HFF-Myc (cell line): ENCODE results near the gene IL16.

Experiments
- DNase-seq: peaks from one replicate; pipeline ENCODE4 v3.0.0-alpha.2; 2011; ENCODE audit warnings: low read depth; ENCODE audit errors: extremely low read depth
- H3K4me3 ChIP-seq: replicated peaks from 2 replicates; pipeline ENCODE4 v1.5.1; 2011; ENCODE audit warnings: low read depth, mild to moderate bottlenecking, control low read depth, low read length
- TF ChIP-seq, protein P1 (sequence below): IDR thresholded peaks from 2 replicates; pipeline ENCODE4 v1.5.1; 2012; ENCODE audit warnings: mild to moderate bottlenecking, low read depth, low read length, control low read depth; ENCODE audit errors: missing control alignments

Gene IL16

DNA sequence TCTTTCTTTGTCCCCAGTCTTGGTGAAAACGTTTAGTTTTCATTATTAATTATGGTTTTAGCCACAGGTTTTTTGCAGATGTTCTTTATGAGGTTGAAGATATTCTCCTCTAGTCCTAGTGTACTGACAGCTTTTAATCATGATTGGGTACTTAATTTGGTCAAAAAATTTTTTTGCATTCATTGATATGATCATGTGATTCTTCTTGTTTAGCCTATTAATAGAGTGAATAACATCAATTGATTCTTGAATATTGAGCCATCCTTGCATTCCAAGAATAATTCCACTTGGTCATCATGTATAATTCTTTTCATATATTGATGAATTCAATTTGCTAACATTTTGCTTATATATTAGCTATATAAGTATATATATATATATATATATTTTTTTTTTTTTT, 46.1 kb downstream of the IL16 start:
- H3K4me3 ChIP-seq, result no peak overlapping the region
- DNase-seq, result no peak
- TF ChIP-seq, protein P1, sequence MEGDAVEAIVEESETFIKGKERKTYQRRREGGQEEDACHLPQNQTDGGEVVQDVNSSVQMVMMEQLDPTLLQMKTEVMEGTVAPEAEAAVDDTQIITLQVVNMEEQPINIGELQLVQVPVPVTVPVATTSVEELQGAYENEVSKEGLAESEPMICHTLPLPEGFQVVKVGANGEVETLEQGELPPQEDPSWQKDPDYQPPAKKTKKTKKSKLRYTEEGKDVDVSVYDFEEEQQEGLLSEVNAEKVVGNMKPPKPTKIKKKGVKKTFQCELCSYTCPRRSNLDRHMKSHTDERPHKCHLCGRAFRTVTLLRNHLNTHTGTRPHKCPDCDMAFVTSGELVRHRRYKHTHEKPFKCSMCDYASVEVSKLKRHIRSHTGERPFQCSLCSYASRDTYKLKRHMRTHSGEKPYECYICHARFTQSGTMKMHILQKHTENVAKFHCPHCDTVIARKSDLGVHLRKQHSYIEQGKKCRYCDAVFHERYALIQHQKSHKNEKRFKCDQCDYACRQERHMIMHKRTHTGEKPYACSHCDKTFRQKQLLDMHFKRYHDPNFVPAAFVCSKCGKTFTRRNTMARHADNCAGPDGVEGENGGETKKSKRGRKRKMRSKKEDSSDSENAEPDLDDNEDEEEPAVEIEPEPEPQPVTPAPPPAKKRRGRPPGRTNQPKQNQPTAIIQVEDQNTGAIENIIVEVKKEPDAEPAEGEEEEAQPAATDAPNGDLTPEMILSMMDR, result no peak

DNA sequence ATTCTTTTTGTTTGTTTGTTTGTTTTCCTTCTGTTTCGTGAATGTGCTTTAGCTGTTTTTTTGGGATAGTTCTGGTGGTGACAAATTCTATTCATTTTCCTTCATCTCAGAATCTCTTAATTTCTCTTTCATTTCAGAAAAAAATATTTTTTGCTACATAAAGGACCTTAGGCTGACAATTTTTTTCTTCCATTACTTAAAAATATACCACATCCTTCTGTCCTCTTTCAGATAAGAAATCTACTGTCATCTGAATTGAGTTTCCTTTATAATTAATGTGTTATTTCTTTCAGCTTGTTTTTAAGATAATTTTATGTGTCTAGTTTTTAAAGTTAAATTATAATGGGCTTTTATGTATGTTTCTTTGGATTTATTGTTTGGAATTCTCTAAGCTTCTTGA, 47.6 kb downstream of the IL16 start:
- H3K4me3 ChIP-seq, result no peak overlapping the region
- DNase-seq, result no peak
- TF ChIP-seq, protein P1, result no peak

DNA sequence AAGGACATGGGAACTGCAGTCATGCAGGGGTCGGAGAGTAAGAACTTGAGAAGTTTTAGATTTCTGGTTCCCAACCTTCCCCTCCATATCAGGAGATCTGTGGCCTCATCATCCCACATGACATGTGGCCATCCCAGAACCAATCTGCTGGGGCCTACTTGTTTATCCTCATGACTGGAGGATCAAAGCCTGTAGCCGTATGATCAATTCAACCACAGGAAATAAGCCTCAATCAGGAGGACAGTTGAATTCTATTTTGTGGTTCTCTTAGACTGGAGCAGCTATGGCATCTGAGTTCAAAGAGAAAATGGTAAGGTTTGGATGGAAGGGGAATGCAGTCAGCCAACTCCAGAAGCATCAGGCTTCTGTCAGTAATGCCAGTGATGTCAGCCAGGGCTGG, 57.2 kb downstream of the IL16 start:
- TF ChIP-seq, protein P1, result no peak
- DNase-seq, result no peak
- no peak overlapping the region for H3K4me3 ChIP-seq

DNA sequence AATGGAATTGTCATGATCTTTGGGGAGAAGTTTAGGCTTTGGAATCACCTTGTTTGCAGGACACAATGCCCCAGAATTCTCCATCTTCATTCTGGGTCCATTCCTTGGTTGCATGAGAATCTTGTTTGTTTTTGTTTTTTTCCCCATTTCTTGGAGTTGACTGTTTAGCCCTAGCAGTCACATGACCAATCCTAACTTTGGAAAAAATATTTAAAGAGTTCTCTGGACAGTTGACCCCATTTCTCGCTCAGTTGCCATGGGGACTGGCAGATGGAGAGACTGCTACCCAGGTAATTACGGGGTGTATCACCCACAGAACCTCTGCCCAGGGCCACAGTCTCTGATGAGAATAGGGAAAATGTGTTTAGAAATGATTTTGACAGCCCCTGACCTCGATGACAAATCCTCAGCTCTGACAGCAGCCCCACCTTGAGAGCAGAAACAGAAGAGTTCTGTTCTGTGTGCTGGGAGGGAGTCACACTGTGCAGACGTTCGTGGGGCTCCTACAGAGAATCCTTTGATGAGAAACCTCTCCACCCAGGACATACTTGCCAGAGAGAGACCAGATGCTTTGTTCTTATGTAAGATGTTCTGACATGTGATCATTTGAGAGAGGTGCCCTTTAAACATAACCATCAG, 57.7 kb downstream of the IL16 start:
- H3K4me3 ChIP-seq, result no peak overlapping the region
- TF ChIP-seq, protein P1, result no peak
- DNase-seq, result no peak

DNA sequence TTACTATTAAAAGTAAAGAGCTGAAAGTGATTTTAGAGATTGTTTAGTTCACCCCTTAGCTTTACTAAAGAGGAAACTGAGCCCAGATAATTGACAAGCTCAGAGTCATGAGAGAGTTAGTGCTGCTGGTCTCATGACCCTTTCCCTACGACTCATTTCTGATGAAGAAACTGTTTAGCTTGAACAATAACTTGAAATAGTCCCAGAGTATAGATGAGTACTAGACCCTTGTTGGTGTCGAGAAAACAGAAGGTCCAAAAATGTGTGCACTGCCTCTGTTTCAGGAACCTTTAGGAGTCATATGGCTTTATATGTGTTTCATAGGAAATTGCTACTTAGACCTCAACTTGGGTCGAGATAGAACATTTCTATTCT, 58.2 kb downstream of the IL16 start:
- no peak for DNase-seq
- TF ChIP-seq, protein P1, result no peak
- H3K4me3 ChIP-seq, result no peak overlapping the region

DNA sequence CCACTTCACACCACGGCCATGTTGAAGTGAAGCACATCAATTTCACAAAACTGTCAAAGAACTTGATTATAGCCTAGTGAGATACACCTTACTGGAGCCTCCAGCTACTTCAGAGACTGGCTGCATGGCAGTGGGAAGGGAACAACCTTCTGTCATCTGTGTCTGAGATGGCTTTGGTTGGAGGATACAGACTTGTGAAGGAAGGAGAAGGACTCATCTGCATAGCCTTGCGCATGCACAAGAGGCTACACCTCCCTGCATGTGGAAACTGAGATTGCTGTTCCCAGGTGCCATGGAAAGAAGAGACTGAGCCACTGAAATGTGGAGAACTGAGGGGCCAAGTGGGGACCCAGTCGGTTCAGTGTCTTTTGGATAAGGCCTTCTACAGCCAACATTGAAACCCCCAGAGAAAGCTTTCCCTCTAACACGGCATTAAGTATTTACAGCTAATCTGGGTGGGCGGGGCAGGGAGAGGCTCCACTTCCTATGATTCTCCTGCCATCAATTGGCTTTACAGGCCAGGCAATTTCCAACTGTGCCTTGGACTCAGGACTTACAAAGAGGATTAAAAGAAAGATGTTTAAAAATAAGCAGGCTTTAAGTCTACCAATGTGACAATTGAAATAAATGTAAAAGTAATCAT, 58.8 kb downstream of the IL16 start:
- TF ChIP-seq, protein P1, result no peak
- H3K4me3 ChIP-seq, result no peak overlapping the region
- no peak for DNase-seq

DNA sequence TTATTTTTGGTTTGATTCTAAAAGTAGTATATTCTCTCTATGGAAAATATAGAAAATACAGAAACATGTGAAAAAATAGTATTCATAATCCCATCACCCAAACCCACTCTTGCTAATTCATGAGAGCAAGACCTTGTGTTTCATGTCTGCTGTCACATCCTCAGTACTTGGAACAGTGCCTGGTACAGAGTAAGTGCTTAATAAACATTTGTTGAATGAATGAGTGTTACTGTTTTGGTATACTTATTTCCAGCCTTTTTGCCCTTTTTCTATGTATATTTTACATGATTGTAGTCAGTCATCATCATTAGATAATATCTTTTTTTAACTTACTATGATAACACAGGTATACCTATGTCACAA, 59.3 kb downstream of the IL16 start:
- TF ChIP-seq, protein P1, result no peak
- DNase-seq, result no peak
- H3K4me3 ChIP-seq, result no peak overlapping the region
